AG09309 (cell line): ENCODE data around the gene PCSK7.
A peak's percentile ranks its signal among the peaks of the same experiment; 100 is the strongest.
"Not testable (repeated sequence)": the region's sequence is repeated elsewhere in the genome, so short reads cannot be mapped to it uniquely, and the experiment has no call there.

Experiments used
- DNase-seq: peaks from one replicate; pipeline ENCODE4 v3.0.0-alpha.2; 2010; ENCODE audit warnings: low read depth
- H3K4me3 ChIP-seq: 2 replicates; pipeline ENCODE4 v1.5.1; 2011; ENCODE audit warnings: mild to moderate bottlenecking, low read depth, low read length, moderate library complexity; ENCODE audit not compliant: control insufficient read depth
- TF ChIP-seq, protein P1 (sequence below): IDR thresholded peaks from 2 replicates; pipeline ENCODE4 v1.5.1; 2011; ENCODE audit warnings: mild to moderate bottlenecking, low read depth, low read length, inconsistent platforms; ENCODE audit not compliant: insufficient read depth, control insufficient read depth; ENCODE audit errors: missing control alignments

PCSK7 gene

GRCh38 chr11:117269856-117270255 is 38.0 kb upstream of the PCSK7 start:
- no peak overlapping the region for H3K4me3 ChIP-seq
- TF ChIP-seq, protein P1, sequence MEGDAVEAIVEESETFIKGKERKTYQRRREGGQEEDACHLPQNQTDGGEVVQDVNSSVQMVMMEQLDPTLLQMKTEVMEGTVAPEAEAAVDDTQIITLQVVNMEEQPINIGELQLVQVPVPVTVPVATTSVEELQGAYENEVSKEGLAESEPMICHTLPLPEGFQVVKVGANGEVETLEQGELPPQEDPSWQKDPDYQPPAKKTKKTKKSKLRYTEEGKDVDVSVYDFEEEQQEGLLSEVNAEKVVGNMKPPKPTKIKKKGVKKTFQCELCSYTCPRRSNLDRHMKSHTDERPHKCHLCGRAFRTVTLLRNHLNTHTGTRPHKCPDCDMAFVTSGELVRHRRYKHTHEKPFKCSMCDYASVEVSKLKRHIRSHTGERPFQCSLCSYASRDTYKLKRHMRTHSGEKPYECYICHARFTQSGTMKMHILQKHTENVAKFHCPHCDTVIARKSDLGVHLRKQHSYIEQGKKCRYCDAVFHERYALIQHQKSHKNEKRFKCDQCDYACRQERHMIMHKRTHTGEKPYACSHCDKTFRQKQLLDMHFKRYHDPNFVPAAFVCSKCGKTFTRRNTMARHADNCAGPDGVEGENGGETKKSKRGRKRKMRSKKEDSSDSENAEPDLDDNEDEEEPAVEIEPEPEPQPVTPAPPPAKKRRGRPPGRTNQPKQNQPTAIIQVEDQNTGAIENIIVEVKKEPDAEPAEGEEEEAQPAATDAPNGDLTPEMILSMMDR: no peak
- no peak for DNase-seq

- TF ChIP-seq, protein P1: no peak
- no peak overlapping the region for H3K4me3 ChIP-seq
- no peak for DNase-seq
Observed at GRCh38 chr11:117265745-117266144, 33.9 kb upstream of the PCSK7 start.

DNA sequence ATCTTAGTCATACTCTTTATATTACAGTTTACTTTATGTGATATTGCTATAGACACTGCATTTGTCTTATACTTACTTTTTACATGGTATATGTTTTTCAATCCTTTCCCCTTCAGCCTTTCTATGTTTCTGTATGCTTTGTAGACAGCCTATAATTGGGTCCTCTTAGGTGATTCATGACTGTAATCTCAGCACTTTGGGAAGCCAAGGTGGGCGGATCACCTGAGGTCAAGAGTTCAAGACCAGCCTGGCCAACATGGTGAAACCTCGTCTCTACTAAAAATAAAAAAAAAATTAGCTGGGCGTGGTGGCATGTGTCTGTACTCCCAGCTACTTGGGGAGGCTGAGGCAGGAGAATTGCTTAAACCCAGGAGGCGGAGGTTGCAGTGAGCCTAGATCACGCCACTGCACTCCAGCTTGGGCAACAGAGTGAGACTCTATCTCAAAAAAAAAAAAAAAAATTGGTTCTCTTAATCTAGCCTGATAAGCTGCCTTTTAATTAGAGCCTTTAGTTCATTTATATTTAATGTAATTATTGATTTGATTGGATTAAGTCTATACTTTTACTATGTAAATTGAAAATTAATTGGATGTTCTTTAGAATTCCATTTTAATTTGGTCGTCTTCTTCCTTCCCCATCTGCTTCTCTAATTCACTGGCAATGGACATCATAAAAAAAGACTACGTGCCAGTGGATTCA is 32.9 kb upstream of the PCSK7 start:
- not testable (repeated sequence) for H3K4me3 ChIP-seq, DNase-seq

DNA sequence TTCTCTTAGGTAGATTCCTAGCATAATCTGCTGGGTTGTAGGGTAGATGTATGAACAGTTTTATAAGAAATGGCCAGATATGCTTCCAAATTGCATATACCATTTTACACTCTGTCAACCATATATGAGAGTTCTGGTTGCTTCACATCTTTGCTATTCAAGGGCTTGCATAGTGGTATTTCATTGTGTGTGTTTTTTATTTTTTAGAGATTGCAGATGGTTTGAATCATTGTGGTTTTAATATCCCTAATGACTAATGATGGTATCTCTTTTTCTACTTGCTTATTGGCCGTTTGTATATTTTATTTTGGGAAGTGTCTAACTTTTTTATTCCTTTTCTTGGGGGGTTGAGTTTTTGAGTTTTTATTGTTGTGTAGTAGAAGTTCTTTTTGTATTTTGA is 27.5 kb upstream of the PCSK7 start:
- TF ChIP-seq, protein P1: no peak
- peak; percentile 57 for DNase-seq
- no peak overlapping the region for H3K4me3 ChIP-seq

- DNase-seq: no peak
- H3K4me3 ChIP-seq: no peak overlapping the region
- TF ChIP-seq, protein P1: no peak
Observed at GRCh38 chr11:117258576-117258975, 26.7 kb upstream of the PCSK7 start.

DNA sequence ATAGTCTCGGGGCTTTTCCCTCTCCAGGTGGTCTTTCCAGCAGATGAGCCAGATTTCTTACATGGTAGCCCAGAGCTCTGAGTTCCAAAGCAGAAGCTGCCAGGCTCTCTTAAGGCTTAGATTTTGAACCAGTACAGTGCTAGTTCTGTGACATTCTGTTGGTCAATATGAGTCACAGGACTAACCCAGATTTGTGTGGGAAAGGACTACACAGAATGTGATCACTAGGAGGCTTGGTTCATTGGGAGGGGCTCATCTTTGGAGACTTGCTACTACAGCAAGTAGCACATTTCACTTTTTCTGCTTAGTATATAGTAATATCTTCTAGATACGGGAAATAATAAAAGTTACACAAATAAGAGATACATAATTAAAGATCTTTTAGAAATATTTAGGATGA is 24.7 kb upstream of the PCSK7 start:
- no peak for DNase-seq
- no peak overlapping the region for H3K4me3 ChIP-seq
- TF ChIP-seq, protein P1: no peak

DNA sequence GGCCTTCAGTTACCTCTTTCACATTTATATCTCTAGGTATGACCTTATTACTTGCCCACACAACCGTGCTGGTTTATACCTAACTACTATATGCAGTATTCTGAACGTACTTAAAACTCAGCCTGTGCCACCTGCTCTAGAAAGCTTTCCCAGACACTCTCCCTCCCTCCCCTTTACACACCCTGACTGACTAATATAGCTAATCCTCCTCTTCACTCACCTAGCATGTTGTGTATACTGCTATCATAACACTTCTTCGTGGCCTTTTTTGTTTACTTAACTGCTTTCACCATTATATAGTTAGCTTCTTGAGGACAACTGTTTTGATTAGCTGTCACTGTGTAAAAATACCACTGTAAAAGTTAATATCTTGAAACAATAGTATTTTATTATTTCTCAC is 24.1 kb upstream of the PCSK7 start:
- no peak for DNase-seq
- no peak overlapping the region for H3K4me3 ChIP-seq
- TF ChIP-seq, protein P1: no peak
